Measurements from ENCODE around the gene TUBA4B. TPM values are rescaled to one million over a fixed set of nuclear protein-coding genes. Genes with fewer than 3 reads are reported as not detected.
"Not testable (repeated sequence)": the region's sequence is repeated elsewhere in the genome, so short reads cannot be mapped to it uniquely, and the experiment has no call there.

The TUBA4B gene
- total RNA-seq, 4 donors from 2014 or later = not detected

DNA sequence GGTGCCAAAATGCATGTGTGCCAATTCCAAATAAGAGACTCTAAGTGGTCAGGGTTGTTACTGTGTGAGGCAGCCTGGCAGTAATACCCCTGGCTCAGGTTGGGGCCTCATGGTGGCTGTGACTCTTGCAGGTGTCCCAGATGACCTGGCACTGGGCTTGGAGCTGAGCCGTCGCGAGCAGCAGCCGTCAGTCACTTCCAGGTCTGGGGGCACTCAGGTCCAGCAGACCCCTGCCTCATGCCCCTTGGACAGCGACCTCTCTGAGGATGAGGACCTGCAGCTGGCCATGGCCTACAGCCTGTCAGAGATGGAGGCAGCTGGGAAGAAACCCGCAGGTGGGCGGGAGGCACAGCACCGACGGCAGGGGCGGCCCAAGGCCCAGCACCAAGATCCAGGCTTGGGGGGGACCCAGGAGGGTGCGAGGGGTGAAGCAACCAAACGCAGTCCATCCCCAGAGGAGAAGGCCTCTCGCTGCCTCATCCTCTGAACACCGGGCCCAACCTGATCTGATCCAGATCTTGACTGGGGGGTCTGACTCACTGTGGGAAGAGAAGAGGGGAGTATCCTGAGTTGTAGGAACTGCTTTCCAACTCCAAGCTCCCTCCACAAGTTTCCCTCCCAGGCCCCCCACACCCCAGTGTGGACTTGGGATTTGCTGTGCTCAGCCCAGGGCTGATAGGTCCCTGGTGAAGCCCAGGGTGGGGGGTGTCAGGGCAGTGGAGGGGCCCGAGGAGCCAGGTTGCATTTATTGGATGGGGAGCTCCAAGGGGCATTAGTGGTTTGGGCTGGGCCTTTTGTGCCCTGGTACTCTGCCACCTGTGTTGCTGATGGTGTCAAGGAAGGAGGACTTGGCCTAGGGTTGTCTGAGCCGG lies 31.7 kb downstream of the TUBA4B start:
- Histone ChIP-seq H3K36me3 (peaks cover 0 to 60% (median 0%) of the 10 kb centered on the region in 3 donors), H3K27me3 (no peaks in the 10 kb centered on the region), H3K27ac (no peak overlapping the region), H3K4me3 (no peak overlapping the region), H3K4me1 (peaks cover 0 to 21% (median 3%) of the 10 kb centered on the region in 4 donors), H3K9me3 (no peaks in the 10 kb centered on the region)
- DNase-seq = no peak
- TF ChIP-seq, protein P1, sequence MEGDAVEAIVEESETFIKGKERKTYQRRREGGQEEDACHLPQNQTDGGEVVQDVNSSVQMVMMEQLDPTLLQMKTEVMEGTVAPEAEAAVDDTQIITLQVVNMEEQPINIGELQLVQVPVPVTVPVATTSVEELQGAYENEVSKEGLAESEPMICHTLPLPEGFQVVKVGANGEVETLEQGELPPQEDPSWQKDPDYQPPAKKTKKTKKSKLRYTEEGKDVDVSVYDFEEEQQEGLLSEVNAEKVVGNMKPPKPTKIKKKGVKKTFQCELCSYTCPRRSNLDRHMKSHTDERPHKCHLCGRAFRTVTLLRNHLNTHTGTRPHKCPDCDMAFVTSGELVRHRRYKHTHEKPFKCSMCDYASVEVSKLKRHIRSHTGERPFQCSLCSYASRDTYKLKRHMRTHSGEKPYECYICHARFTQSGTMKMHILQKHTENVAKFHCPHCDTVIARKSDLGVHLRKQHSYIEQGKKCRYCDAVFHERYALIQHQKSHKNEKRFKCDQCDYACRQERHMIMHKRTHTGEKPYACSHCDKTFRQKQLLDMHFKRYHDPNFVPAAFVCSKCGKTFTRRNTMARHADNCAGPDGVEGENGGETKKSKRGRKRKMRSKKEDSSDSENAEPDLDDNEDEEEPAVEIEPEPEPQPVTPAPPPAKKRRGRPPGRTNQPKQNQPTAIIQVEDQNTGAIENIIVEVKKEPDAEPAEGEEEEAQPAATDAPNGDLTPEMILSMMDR (IDR thresholded peaks at IDR 0.05) = no peak
- TF ChIP-seq POLR2A (IDR thresholded peaks at IDR 0.05) = no peak

GRCh38 chr2:219285373-219285735 lies 32.3 kb downstream of the TUBA4B start:
- no peak for DNase-seq
- Histone ChIP-seq H3K9me3 (no peaks in the 10 kb centered on the region), H3K4me3 (no peak overlapping the region), H3K27me3 (no peaks in the 10 kb centered on the region), H3K4me1 (peaks cover 0 to 16% (median 0%) of the 10 kb centered on the region in 4 donors), H3K36me3 (peaks cover 0 to 60% (median 0%) of the 10 kb centered on the region in 3 donors), H3K27ac (no peak overlapping the region)
- no peak for TF ChIP-seq POLR2A (IDR thresholded peaks at IDR 0.05)
- TF ChIP-seq, protein P1 (IDR thresholded peaks at IDR 0.05) = no peak

DNA sequence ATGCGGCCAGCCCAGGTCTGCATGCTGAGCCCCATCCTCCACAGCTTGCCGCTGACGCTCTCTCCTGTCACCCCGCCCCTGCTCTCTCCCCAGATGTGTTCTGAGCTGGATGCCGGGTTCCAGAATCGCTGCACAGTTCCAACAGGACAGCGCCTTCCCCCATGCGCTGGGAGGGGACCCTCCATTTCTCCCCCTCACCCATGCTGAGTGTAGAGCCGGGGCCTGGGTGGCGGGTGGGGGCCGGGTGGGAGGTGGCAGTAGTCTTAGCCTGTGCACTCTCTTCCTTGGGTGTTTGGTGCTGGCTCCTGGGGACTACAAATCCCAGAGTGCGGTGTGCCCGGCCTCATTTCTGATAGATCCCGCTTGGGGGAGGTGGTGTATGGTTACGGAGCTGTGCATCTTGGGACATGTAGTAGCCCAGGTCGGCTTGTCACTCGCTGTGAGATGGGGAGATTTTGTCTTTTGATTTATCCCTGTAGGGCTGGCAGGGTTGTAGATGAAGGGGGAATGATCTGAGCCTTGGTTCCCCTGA lies 32.9 kb downstream of the TUBA4B start:
- peaks cover 0 to 56% (median 0%) of the 10 kb centered on the region in 3 donors for H3K36me3 ChIP-seq
- H3K9me3 ChIP-seq = no peaks in the 10 kb centered on the region
- TF ChIP-seq POLR2A (IDR thresholded peaks at IDR 0.05) = no peak
- TF ChIP-seq, protein P1 (IDR thresholded peaks at IDR 0.05) = no peak
- H3K27ac ChIP-seq = no peak overlapping the region
- H3K4me3 ChIP-seq = no peak overlapping the region
- H3K27me3 ChIP-seq = no peaks in the 10 kb centered on the region
- no peak for DNase-seq
- peaks cover 0 to 10% (median 0%) of the 10 kb centered on the region in 4 donors for H3K4me1 ChIP-seq

DNA sequence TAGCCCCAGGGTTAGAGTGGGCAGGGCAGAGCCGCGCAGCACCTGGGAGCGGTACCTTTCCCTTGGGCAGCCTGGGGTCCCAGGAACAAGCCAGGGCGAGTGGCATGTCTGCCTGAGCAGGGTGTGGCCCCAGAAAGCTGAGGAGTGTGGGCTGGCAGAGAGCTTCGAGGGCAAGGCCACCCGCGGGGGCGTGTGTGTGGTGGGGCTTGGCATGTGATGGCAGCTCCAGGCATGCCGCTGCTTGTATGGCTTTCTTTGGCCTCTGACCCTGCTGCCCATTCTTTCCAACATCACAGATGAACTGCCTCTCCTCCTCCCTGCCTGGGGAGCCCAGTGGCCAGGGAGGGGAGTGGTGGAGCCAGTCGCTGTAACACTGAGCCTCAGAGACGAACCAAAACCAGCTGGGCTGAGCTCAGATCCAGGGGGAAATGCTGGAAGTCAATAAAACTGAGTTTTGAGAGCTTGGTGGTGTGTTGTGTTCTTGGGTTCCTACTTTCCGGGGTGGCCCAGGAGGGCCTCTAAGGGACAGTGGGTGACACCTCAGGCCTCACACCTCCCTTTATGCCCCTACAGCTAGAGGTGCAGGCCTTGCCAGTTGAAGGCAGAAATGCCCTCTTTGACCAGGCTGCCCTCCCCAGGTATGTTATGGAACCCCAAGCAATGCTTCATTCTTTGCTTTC lies 33.5 kb downstream of the TUBA4B start:
- Histone ChIP-seq H3K4me3 (no peak overlapping the region), H3K27me3 (no peaks in the 10 kb centered on the region), H3K4me1 (peaks cover 0 to 9% (median 0%) of the 10 kb centered on the region in 4 donors), H3K27ac (no peak overlapping the region), H3K36me3 (peaks cover 0 to 53% (median 0%) of the 10 kb centered on the region in 3 donors), H3K9me3 (no peaks in the 10 kb centered on the region)
- peak in 1 of 3 donors; percentile 13 for DNase-seq
- TF ChIP-seq, protein P1 (IDR thresholded peaks at IDR 0.05) = no peak
- no peak for TF ChIP-seq POLR2A (IDR thresholded peaks at IDR 0.05)

DNA sequence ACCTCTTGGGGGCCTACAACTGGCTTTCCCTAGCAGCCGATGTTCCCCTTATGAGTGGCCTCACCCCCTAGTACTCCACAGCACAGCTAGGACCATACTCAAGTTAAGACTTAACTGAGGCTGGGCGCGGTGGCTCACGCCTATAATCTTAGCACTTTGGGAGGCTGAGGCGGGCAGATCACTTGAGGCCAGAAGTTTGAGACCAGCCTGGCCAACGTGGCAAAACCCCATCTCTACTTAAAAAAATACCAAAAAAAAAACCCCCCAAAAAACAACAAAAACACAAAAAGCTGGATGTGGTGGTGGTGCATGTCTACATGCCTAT lies 34.0 kb downstream of the TUBA4B start:
- H3K27me3 ChIP-seq, H3K27ac ChIP-seq, H3K9me3 ChIP-seq, H3K4me1 ChIP-seq, H3K4me3 ChIP-seq: not testable (repeated sequence)
- peak in 1 of 3 donors; percentile 26 for DNase-seq
- H3K36me3 ChIP-seq = peaks cover 0 to 48% (median 0%) of the 10 kb centered on the region in 3 donors
